Brain microvascular endothelial cell (primary cell): ENCODE results near the gene CARD10.

Source experiments
- DNase-seq: peaks from one replicate; pipeline ENCODE4 v3.0.0-alpha.2; 2020
- H3K27ac ChIP-seq: fragments of 250-450 bp; sonication (Bioruptor Pico); 2 replicates; pipeline ENCODE4 v1.5.1; 2020; ENCODE audit warnings: mild to moderate bottlenecking, moderate library complexity
- H3K27me3 ChIP-seq: fragments of 250-450 bp; sonication (Bioruptor Pico); replicated peaks from 2 replicates; pipeline ENCODE4 v1.5.1; 2020; ENCODE audit warnings: mild to moderate bottlenecking
- H3K36me3 ChIP-seq: fragments of 250-450 bp; sonication (Bioruptor Pico); replicated peaks from 2 replicates; pipeline ENCODE4 v1.5.1; 2020; ENCODE audit warnings: mild to moderate bottlenecking
- H3K4me3 ChIP-seq: 2 replicates; pipeline ENCODE4 v1.5.1; 2011; ENCODE audit warnings: low read depth, mild to moderate bottlenecking, control low read depth, low read length, moderate library complexity
- CTCF ChIP-seq: IDR thresholded peaks from 2 replicates; pipeline ENCODE4 v1.5.1; 2011; ENCODE audit warnings: low read depth, mild to moderate bottlenecking, moderate library complexity, low read length, control low read depth, inconsistent platforms; ENCODE audit errors: missing control alignments
- in situ Hi-C: cut with HindIII; loops from 2 replicates; pipeline ENCODE4 v1.10.0; 2017; ENCODE audit warnings: low sequenced_read_pairs, low pct_ligation_motif_present

CARD10 gene

GRCh38 chr22:37455896-37456295, 63.3 kb downstream of the CARD10 start:
- no peaks in the 10 kb centered on the region for H3K27me3 ChIP-seq

GRCh38 chr22:37454857-37455686, 64.1 kb downstream of the CARD10 start:
- in situ Hi-C loops = no loop called here
- DNase-seq = peak; percentile 84
- H3K27me3 ChIP-seq = no peaks in the 10 kb centered on the region
- H3K36me3 ChIP-seq = no peaks in the 10 kb centered on the region
- peak overlapping the region; percentile 82 for H3K27ac ChIP-seq
- H3K4me3 ChIP-seq = peak overlapping the region; percentile 0
- no peak for TF ChIP-seq CTCF

More at GRCh38 chr22:37455896-37456295, 63.3 kb downstream of the CARD10 start:
- H3K4me3 ChIP-seq = no peak overlapping the region
- peak; percentile 26 for DNase-seq
- TF ChIP-seq CTCF = no peak
- in situ Hi-C loops = no loop called here
- H3K36me3 ChIP-seq = no peaks in the 10 kb centered on the region
- H3K27ac ChIP-seq = peak overlapping the region; percentile 82

GRCh38 chr22:37453696-37454095, 65.5 kb downstream of the CARD10 start:
- no peak overlapping the region for H3K27ac ChIP-seq
- no peak for TF ChIP-seq CTCF
- in situ Hi-C loops = no loop called here
- no peak for DNase-seq
- no peaks in the 10 kb centered on the region for H3K27me3 ChIP-seq
- no peaks in the 10 kb centered on the region for H3K36me3 ChIP-seq
- H3K4me3 ChIP-seq = no peak overlapping the region

GRCh38 chr22:37451218-37451617, 68.0 kb downstream of the CARD10 start:
- Histone ChIP-seq H3K36me3 (no peaks in the 10 kb centered on the region), H3K27me3 (no peaks in the 10 kb centered on the region), H3K27ac (no peak overlapping the region), H3K4me3 (no peak overlapping the region)
- DNase-seq = no peak
- in situ Hi-C loops = no loop called here
- no peak for TF ChIP-seq CTCF

GRCh38 chr22:37449331-37450001, 69.7 kb downstream of the CARD10 start:
- no peaks in the 10 kb centered on the region for H3K36me3 ChIP-seq
- in situ Hi-C loops = no loop called here
- H3K27ac ChIP-seq = no peak overlapping the region
- TF ChIP-seq CTCF = no peak
- no peaks in the 10 kb centered on the region for H3K27me3 ChIP-seq
- no peak for DNase-seq
- no peak overlapping the region for H3K4me3 ChIP-seq
